Measurements from ENCODE around the gene KIAA1671. TPM values are rescaled to one million over a fixed set of nuclear protein-coding genes. Genes with fewer than 3 reads are reported as not detected.

Gene KIAA1671
- total and polyA plus RNA-seq, 2 of the 13 experiments (the other 11 are each of a cell fraction or from before 2014, with no cell fraction given), result 13.5 to 13.6 TPM

DNA sequence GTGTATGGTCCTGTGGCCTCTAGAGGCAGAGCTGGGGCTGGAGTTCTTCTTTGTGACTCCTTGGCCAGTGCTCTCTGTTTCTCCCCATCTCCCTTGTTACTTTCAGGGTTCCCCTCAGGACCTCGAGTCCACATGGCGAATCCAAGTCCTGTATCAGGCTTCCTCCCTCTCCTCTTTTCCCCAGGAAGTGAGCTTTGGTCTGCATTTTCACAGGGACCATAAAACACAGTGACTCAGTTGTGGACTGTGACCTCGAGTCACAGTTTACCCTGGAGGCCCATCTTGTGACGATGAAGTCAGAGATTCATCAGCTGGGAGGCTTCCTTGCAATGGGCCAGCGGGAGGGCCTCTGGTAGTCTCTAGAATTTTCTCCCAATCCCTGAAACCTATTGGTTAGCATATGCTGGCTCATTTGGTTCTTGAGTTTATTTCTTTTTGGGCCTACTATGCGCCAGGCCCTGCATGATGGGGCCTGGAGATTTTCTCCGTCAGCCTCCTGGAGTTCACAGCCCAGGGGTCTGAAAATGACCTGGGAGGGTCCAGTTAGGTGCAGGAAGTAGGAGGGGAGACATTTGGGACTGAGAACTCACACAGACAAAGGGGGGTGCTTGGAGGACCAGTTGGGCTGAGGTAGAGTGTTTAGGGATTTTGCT, 100.8 kb downstream of the KIAA1671 start (continued):
- TF ChIP-seq, protein P1, sequence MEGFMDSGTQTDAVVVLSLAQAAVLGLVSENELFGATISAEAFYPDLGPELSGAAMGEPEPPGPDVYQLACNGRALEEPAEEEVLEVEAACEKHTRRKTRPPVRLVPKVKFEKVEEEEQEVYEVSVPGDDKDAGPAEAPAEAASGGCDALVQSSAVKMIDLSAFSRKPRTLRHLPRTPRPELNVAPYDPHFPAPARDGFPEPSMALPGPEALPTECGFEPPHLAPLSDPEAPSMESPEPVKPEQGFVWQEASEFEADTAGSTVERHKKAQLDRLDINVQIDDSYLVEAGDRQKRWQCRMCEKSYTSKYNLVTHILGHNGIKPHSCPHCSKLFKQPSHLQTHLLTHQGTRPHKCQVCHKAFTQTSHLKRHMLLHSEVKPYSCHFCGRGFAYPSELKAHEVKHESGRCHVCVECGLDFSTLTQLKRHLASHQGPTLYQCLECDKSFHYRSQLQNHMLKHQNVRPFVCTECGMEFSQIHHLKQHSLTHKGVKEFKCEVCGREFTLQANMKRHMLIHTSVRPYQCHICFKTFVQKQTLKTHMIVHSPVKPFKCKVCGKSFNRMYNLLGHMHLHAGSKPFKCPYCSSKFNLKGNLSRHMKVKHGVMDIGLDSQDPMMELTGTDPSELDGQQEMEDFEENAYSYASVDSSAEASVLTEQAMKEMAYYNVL (CRISPR knock-in tag; IDR thresholded peaks at IDR 0.05; ENCODE audit: borderline replicate concordance), result no peak
- TF ChIP-seq SUZ12 (IDR thresholded peaks at IDR 0.05; ENCODE audit: low read depth, low read length) (no peak), KDM1A (CRISPR knock-in tag; IDR thresholded peaks at IDR 0.05) (no peak), ZBTB33 (CRISPR knock-in tag; IDR thresholded peaks at IDR 0.05) (peak; percentile 20; the same call in 1 of the 2 replicates), TP53 (CRISPR knock-in tag; conservative IDR thresholded peaks at IDR 0.05) (no peak), CREB1 (IDR thresholded peaks at IDR 0.05) (no peak), CREB1 (CRISPR knock-in tag; IDR thresholded peaks at IDR 0.05) (peak; percentile 48; the same call in 1 of the 2 replicates), GABPA (IDR thresholded peaks at IDR 0.05; ENCODE audit: low read depth, low read length) (no peak), GABPA (CRISPR knock-in tag; IDR thresholded peaks at IDR 0.05; ENCODE audit: low read depth) (peak; percentile 56; the same call in 1 of the 2 replicates), ASH2L (IDR thresholded peaks at IDR 0.05; ENCODE audit: insufficient read length, low read depth, low read length) (no peak), EED (CRISPR knock-in tag; IDR thresholded peaks at IDR 0.05) (no peak), ZNF878 (CRISPR knock-in tag; IDR thresholded peaks at IDR 0.05) (no peak), ZBTB44 (CRISPR knock-in tag; IDR thresholded peaks at IDR 0.05) (no peak), MED8 (CRISPR knock-in tag; IDR thresholded peaks at IDR 0.05; ENCODE audit: insufficient replicate concordance) (no peak)
- TF ChIP-seq, protein P2, sequence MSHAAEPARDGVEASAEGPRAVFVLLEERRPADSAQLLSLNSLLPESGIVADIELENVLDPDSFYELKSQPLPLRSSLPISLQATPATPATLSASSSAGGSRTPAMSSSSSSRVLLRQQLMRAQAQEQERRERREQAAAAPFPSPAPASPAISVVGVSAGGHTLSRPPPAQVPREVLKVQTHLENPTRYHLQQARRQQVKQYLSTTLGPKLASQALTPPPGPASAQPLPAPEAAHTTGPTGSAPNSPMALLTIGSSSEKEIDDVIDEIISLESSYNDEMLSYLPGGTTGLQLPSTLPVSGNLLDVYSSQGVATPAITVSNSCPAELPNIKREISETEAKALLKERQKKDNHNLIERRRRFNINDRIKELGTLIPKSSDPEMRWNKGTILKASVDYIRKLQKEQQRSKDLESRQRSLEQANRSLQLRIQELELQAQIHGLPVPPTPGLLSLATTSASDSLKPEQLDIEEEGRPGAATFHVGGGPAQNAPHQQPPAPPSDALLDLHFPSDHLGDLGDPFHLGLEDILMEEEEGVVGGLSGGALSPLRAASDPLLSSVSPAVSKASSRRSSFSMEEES (CRISPR knock-in tag; IDR thresholded peaks at IDR 0.05), result peak; percentile 91
- TF ChIP-seq, protein P3, sequence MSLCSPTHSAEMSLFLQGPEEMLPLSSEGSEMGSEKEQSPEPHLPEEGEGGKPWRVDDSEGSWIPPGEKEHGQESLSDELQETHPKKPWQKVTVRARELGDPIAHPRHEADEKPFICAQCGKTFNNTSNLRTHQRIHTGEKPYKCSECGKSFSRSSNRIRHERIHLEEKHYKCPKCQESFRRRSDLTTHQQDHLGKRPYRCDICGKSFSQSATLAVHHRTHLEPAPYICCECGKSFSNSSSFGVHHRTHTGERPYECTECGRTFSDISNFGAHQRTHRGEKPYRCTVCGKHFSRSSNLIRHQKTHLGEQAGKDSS (CRISPR knock-in tag; IDR thresholded peaks at IDR 0.05; ENCODE audit: borderline replicate concordance, low read depth), result peak; percentile 85; the same call in 1 of the 2 replicates
- TF ChIP-seq, protein P4, sequence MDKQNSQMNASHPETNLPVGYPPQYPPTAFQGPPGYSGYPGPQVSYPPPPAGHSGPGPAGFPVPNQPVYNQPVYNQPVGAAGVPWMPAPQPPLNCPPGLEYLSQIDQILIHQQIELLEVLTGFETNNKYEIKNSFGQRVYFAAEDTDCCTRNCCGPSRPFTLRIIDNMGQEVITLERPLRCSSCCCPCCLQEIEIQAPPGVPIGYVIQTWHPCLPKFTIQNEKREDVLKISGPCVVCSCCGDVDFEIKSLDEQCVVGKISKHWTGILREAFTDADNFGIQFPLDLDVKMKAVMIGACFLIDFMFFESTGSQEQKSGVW (CRISPR knock-in tag; IDR thresholded peaks at IDR 0.05; ENCODE audit: borderline replicate concordance), result no peak
- TF ChIP-seq, protein P5, sequence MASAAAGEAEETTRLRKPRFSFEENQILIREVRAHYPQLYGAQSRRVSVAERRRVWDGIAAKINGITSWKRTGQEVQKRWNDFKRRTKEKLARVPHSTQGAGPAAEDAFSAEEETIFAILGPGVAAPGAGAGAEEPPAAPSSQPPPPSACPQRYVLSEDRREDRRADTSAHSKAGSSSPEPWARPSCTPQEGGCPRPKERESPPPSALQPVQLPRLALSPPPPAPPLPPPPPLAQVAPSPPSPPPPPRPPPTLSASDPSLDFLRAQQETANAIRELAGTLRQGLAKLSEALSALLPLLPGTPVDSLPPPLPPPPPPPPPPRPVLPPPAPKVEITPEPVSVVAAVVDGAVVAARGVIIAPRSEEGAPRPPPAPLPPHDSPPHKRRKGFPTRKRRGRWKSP (CRISPR knock-in tag; IDR thresholded peaks at IDR 0.05), result no peak
- TF ChIP-seq, protein P6, sequence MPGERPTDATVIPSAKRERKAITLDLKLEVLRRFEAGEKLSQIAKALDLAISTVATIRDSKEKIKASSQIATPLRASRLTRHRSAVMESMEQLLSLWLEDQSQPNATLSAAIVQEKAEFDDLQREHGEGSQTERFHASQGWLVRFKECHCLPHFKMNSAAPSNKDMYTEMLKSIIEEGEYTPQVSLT (CRISPR knock-in tag; IDR thresholded peaks at IDR 0.05; ENCODE audit: borderline replicate concordance, low read depth), result no peak
